ENCODE data around the gene JMJD8. TPM values are rescaled to one million over a fixed set of nuclear protein-coding genes. Genes with fewer than 3 reads are reported as not detected.
A peak's percentile ranks its signal among the peaks of the same experiment; 100 is the strongest.

JMJD8 gene
- total and polyA plus RNA-seq, 9 of the 15 experiments (the other 6 are each of a cell fraction or from before 2014, with no cell fraction given), result 1.2 to 50.6 (median 29.3) TPM

DNA sequence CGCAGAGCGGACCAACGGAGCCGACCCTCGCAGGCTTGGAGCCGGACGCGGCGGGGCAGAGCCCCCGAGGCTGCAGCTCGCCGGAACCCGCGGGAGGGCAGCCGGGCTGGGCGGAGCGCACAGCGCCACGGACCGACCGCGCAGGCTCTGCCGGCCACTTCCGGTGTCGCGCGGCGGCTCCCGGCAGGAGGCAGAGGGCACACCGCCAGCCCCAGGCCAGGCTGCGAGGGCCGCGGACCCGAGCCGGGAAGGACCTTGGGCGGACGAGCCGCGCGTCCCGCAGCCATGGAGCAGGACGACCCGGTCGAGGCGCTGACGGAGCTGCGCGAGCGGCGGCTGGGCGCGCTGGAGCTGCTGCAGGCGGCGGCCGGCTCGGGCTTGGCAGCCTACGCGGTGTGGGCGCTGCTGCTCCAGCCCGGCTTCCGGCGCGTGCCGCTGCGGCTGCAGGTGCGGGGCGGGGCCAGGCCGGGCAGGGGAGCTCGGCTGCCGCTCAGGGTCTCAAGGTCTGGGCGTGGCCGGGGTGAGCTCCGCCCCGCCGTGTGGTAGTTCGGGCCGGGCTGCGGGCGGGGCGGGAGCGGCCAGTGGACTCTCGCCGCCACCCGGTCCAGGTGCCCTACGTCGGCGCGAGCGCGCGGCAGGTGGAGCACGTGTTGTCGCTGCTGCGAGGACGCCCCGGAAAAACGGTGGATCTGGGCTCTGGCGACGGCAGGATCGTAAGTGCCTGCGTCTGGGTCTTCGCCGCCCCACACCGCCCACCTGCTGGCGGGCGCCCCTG, 37.0 kb upstream of the JMJD8 start, which contains the start of gene ANTKMT (continued):
- peak; percentile 71 for TF ChIP-seq ETS2 (tag; IDR thresholded peaks at IDR 0.05; ENCODE audit: borderline replicate concordance, poor library complexity, severe bottlenecking)
- peak; percentile 89 for TF ChIP-seq ELF1 (tag; IDR thresholded peaks at IDR 0.05)
- TF ChIP-seq PTBP1 (IDR thresholded peaks at IDR 0.05; ENCODE audit: low read depth, low read length), result 0 out of 2 replicates have a peak, but pooled peaks have one; percentile 20
- no peak for TF ChIP-seq ZNF699 (CRISPR knock-in tag; IDR thresholded peaks at IDR 0.05; ENCODE audit: insufficient replicate concordance)
- TF ChIP-seq KAT7 (CRISPR knock-in tag; IDR thresholded peaks at IDR 0.05; ENCODE audit: borderline replicate concordance), result 0 out of 2 replicates have a peak, but pooled peaks have one; percentile 28
- TF ChIP-seq ZNF717 (CRISPR knock-in tag; IDR thresholded peaks at IDR 0.05), result no peak
- no peak for TF ChIP-seq ZNF79 (CRISPR knock-in tag; IDR thresholded peaks at IDR 0.05; ENCODE audit: low read depth)
- TF ChIP-seq, protein P1, sequence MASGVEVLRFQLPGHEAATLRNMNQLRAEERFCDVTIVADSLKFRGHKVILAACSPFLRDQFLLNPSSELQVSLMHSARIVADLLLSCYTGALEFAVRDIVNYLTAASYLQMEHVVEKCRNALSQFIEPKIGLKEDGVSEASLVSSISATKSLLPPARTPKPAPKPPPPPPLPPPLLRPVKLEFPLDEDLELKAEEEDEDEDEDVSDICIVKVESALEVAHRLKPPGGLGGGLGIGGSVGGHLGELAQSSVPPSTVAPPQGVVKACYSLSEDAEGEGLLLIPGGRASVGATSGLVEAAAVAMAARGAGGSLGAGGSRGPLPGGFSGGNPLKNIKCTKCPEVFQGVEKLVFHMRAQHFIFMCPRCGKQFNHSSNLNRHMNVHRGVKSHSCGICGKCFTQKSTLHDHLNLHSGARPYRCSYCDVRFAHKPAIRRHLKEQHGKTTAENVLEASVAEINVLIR (CRISPR knock-in tag; IDR thresholded peaks at IDR 0.05), result peak; percentile 44; the same call in 1 of the 2 replicates
- peak; percentile 61; the same call in 1 of the 2 replicates for TF ChIP-seq GTF2A2 (tag; IDR thresholded peaks at IDR 0.05)
- peak; percentile 25 for TF ChIP-seq POLR2B (IDR thresholded peaks at IDR 0.05; ENCODE audit: low read depth, partially characterized antibody)
- TF ChIP-seq ZNF77 (CRISPR knock-in tag; IDR thresholded peaks at IDR 0.05), result no peak
- no peak for TF ChIP-seq MTA2 (IDR thresholded peaks at IDR 0.05; ENCODE audit: low read depth)
- no peak for TF ChIP-seq HDGF (IDR thresholded peaks at IDR 0.05)
- TF ChIP-seq ZNF277 (CRISPR knock-in tag; IDR thresholded peaks at IDR 0.05; ENCODE audit: borderline replicate concordance), result no peak
- TF ChIP-seq GABPB2 (CRISPR knock-in tag; conservative IDR thresholded peaks at IDR 0.05), result no peak
- TF ChIP-seq NCOA6 (IDR thresholded peaks at IDR 0.05), result no peak
- peak; percentile 15; the same call in 1 of the 2 replicates for TF ChIP-seq PRMT5 (CRISPR knock-in tag; IDR thresholded peaks at IDR 0.05)
- no peak for TF ChIP-seq FOXJ2 (tag; IDR thresholded peaks at IDR 0.05)
- no peak for TF ChIP-seq ZNF785 (CRISPR knock-in tag; IDR thresholded peaks at IDR 0.05)
- no peak for TF ChIP-seq CBFA2T2 (conservative IDR thresholded peaks at IDR 0.05)
- no peak for TF ChIP-seq DMBX1 (CRISPR knock-in tag; IDR thresholded peaks at IDR 0.05; ENCODE audit: borderline replicate concordance)
- TF ChIP-seq RBBP5 (IDR thresholded peaks at IDR 0.05; ENCODE audit: borderline replicate concordance, insufficient read depth, low read length, poor library complexity, severe bottlenecking), result peak; percentile 93
- peak; percentile 80; the same call in 1 of the 2 replicates for TF ChIP-seq NR2C2 (CRISPR knock-in tag; IDR thresholded peaks at IDR 0.05)
- peak; percentile 89 for TF ChIP-seq NR2C2 (tag; IDR thresholded peaks at IDR 0.05)
- no peak for TF ChIP-seq IRF1 (CRISPR knock-in tag; IDR thresholded peaks at IDR 0.05; ENCODE audit: borderline replicate concordance)

All from K562 (cell line).